Thoracic aorta (tissue), 2 donors: ENCODE results near the gene GFER. TPM values are rescaled to one million over a fixed set of nuclear protein-coding genes. Genes with fewer than 3 reads are reported as not detected.

Experiments
- ATAC-seq: fragments of 150-250 bp; one replicate; pipeline ENCODE4 v1.8.0; 2017; ENCODE audit warnings: low read depth; ENCODE audit not compliant: insufficient number of reproducible peaks, low FRiP score
- DNase-seq: peaks from one replicate; pipeline ENCODE4 v3.0.0-alpha.2; 2020; ENCODE audit warnings: low spot score
- H3K27ac ChIP-seq, 2 donors: fragments of 200-600 bp; sonication (generic); 1 replicate in 1 of 2; 2 replicates in 1 of 2; pipeline ENCODE4 v1.5.1; 2016; ENCODE audit warnings: mild to moderate bottlenecking in 2 of 2, moderate library complexity in 2 of 2
- H3K27me3 ChIP-seq: fragments of 200-600 bp; sonication (generic); replicated peaks from 2 replicates; pipeline ENCODE4 v1.6.0; 2016; ENCODE audit warnings: mild to moderate bottlenecking; ENCODE audit not compliant: insufficient read depth
- H3K36me3 ChIP-seq: fragments of 200-600 bp; sonication (generic); one replicate; pipeline ENCODE4 v1.5.1; 2016
- H3K4me1 ChIP-seq, 2 donors: fragments of 200-600 bp; sonication (generic); 1 replicate in 1 of 2; 2 replicates in 1 of 2; pipeline versions ENCODE4 v1.5.1 to v1.6.0; 2016; ENCODE audit warnings: low read depth in 2 of 2, mild to moderate bottlenecking in 1 of 2; ENCODE audit not compliant: control insufficient read depth in 1 of 2
- H3K4me3 ChIP-seq: fragments of 200-600 bp; sonication (generic); 2 replicates; pipeline ENCODE4 v1.5.1; 2016; ENCODE audit warnings: mild to moderate bottlenecking
- H3K9me3 ChIP-seq: fragments of 200-600 bp; sonication (generic); 2 replicates; pipeline ENCODE4 v1.5.1; 2016
- total RNA-seq, 2 donors: library from RNA; depleted of rRNA; stranded (reverse); fragments of >200 nt; gene quantifications; one replicate each; pipeline versions ENCODE4 v1.1.0 to v1.2.3, GENCODE V29; 2016
- TF ChIP-seq, protein P1 (sequence below): fragments of 200-600 bp; sonication (generic); IDR thresholded peaks from one replicate; pipeline ENCODE4 v1.5.1; 2019; ENCODE audit warnings: antibody characterized with exemption

The GFER gene
- total RNA-seq, 2 donors from 2014 or later: 12.4 to 14.6 TPM

DNA sequence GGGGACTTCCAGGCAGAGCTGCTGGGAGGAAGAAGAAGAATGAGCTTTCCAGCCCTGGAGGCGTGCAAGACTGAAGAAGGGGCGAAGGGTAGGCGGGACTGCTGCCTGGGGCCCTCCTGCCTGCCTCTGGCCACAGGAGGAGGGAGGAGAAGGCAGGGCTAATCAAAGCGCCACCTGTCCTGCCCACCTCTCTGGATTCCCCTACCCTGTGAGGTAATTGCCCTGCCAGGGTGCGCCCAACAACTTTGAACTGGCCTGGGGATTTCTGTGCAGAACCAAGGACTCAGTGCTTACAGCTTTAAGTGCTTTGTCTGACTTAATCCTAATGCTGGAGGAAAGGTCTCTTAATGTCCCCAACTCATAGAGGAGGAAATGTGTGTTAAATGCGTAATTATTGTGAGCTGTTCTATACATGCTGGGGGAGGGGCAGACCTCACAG is 2.6 kb upstream of the GFER start, which contains the start of gene NOXO1:
TSS of gene NOXO1 (minus strand) at position 72 of the 439 bp plus-strand sequence. CDS start 290 bp downstream, outside the sequence.
- DNase-seq (no peak), ATAC-seq (no peak)
- Histone ChIP-seq H3K4me3 (no peak within 1 kb of the TSS), H3K9me3 (no peaks in the 10 kb centered on the region), H3K36me3 (peaks cover 29% of the 10 kb centered on the region), H3K4me1 (peaks cover 7 to 18% of the 10 kb centered on the region in 2 donors), H3K27ac (no peak within 1 kb of the TSS), H3K27me3 (no peaks in the 10 kb centered on the region)
- TF ChIP-seq, protein P1, sequence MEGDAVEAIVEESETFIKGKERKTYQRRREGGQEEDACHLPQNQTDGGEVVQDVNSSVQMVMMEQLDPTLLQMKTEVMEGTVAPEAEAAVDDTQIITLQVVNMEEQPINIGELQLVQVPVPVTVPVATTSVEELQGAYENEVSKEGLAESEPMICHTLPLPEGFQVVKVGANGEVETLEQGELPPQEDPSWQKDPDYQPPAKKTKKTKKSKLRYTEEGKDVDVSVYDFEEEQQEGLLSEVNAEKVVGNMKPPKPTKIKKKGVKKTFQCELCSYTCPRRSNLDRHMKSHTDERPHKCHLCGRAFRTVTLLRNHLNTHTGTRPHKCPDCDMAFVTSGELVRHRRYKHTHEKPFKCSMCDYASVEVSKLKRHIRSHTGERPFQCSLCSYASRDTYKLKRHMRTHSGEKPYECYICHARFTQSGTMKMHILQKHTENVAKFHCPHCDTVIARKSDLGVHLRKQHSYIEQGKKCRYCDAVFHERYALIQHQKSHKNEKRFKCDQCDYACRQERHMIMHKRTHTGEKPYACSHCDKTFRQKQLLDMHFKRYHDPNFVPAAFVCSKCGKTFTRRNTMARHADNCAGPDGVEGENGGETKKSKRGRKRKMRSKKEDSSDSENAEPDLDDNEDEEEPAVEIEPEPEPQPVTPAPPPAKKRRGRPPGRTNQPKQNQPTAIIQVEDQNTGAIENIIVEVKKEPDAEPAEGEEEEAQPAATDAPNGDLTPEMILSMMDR: no peak

DNA sequence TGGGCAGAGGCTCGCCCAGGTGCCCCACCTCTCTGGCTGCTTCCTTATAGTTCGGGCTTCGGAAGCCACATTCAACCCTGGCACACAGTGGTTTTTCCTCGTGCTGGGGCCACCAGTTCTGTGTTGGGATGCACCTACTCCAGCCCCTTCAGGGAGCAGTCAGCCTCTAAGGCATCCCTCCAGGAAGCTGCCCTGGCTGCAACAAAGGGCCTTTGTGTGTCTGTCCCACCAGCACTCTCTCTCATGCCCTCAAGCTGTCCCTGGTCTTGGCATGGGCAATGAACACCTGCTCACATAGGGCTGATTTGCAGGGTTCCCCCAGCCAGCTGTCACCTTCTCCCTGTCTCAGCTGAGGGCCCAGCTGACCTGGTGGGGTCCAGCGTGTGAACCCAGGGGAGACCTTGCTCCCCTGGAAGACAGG is 2.0 kb upstream of the GFER start:
- DNase-seq (no peak), ATAC-seq (no peak)
- no peaks in the 10 kb centered on the region for H3K9me3 ChIP-seq
- H3K36me3 ChIP-seq: peaks cover 25% of the 10 kb centered on the region
- H3K4me1 ChIP-seq: peaks cover 7 to 18% of the 10 kb centered on the region in 2 donors
- H3K4me3 ChIP-seq: no peak overlapping the region
- H3K27me3 ChIP-seq: no peaks in the 10 kb centered on the region
- TF ChIP-seq, protein P1: no peak
- H3K27ac ChIP-seq: no peak overlapping the region

DNA sequence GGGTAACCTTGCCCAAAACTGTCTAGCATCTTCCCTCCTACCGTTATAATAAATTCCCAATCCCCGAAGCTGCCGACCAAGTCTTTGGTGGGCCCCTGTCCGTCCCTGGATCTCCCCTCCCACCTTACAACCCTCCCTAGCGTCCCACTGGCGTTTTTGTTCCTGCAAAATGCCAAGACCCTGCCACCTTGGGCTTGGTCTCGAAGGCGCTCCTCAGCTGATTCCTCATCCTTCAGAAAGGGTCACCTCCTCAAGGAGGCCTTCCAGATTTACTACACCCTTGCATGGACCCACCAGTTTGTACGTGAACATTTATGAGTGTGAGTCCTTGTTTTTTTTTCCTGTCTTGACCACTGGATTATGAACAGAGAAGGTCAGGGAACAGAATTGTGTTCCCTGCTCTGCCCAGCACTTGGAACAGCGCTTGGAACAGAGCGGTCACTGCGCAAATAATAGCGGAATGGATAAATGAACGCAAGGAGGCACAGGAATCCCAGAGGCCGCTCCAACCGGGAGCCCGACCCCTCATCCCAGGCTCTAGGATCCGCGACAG is 926 bp upstream of the GFER start:
- peak overlapping the region in 1 of 2 donors; percentile 53 for H3K27ac ChIP-seq
- no peak for ATAC-seq
- TF ChIP-seq, protein P1: no peak
- H3K4me3 ChIP-seq: peak overlapping the region; percentile 92
- H3K4me1 ChIP-seq: peaks cover 7 to 18% of the 10 kb centered on the region in 2 donors
- DNase-seq: no peak
- H3K36me3 ChIP-seq: peaks cover 14% of the 10 kb centered on the region
- H3K27me3 ChIP-seq: no peaks in the 10 kb centered on the region
- no peaks in the 10 kb centered on the region for H3K9me3 ChIP-seq

DNA sequence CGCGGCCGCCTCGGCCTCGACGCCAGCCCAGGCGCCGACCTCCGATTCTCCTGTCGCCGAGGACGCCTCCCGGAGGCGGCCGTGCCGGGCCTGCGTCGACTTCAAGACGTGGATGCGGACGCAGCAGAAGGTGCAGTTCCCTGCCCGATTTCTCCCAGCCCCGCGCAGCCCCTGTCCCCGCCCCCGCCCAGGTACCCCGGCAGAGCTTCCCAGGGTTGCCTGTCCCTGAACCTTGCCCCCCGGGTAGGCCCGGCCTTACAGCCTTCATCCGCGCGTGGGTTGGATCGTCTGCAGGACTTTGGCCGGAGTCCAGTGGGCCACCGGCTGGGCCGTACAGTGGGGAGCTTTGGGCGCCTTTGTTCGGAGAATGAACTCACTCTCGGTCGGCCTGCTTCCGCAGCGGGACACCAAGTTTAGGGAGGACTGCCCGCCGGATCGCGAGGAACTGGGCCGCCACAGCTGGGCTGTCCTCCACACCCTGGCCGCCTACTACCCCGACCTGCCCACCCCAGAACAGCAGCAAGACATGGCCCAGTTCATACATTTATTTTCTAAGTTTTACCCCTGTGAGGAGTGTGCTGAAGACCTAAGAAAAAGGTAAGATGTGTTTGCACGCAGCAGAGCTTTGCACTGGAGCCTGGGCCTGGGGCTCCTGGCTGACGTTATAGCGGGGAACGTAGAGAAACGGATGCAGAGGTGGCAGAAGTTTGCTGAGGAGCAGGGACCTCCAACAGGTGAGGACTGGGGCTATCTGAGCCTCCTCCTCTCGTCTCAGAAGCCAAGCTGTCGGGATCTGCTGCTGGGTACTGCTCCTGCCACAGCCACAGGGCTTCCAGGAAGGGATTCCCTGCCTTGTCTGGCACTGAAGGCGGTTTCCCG is 593 bp downstream of the GFER start:
- H3K27ac ChIP-seq: peak overlapping the region; percentile 38 to 53
- DNase-seq (no peak), ATAC-seq (no peak)
- H3K9me3 ChIP-seq: no peaks in the 10 kb centered on the region
- H3K4me1 ChIP-seq: peaks cover 7 to 21% of the 10 kb centered on the region in 2 donors
- peaks cover 4% of the 10 kb centered on the region for H3K27me3 ChIP-seq
- H3K4me3 ChIP-seq: peak overlapping the region; percentile 92
- peaks cover 8% of the 10 kb centered on the region for H3K36me3 ChIP-seq
- TF ChIP-seq, protein P1: no peak

DNA sequence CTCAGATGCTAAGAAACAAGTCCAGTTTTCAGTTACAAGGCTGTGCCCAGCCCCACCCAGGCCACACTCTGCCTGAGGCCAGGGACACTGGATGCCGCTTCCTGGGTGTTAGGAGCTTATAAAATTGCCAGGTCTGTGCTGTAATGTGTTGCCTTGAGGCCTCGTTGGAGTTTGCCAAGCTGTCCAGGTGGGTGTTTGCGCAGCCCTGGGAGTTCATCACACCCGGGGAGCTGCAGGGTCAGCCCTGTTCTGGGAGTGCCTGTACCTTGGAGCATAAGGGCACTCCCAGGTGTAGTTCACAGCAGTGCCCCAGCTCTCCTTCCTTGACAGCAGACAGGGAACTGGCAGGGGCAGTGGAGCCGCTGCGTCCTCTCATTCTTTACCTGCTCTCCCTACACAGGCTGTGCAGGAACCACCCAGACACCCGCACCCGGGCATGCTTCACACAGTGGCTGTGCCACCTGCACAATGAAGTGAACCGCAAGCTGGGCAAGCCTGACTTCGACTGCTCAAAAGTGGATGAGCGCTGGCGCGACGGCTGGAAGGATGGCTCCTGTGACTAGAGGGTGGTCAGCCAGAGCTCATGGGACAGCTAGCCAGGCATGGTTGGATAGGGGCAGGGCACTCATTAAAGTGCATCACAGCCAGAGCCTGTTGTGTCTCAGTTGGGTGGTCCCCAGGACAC is 1.6 kb downstream of the GFER start:
- ATAC-seq (no peak), DNase-seq (no peak)
- H3K9me3 ChIP-seq: no peaks in the 10 kb centered on the region
- H3K4me1 ChIP-seq: peaks cover 7 to 25% of the 10 kb centered on the region in 2 donors
- TF ChIP-seq, protein P1: no peak
- H3K4me3 ChIP-seq: no peak overlapping the region
- H3K27ac ChIP-seq: no peak overlapping the region
- peaks cover 8% of the 10 kb centered on the region for H3K36me3 ChIP-seq
- H3K27me3 ChIP-seq: peaks cover 4% of the 10 kb centered on the region
